H9 (cell line): ENCODE measurements around the gene LCE6A. TPM values are rescaled to one million over a fixed set of nuclear protein-coding genes. Genes with fewer than 3 reads are reported as not detected.

Experiments used
- DNase-seq: peaks from one replicate; pipeline ENCODE4 v3.0.0-alpha.2; 2017
- H2AFZ ChIP-seq: one replicate; pipeline ENCODE4 v1.6.1; 2013; ENCODE audit warnings: mild to moderate bottlenecking, low read length, control low read depth, moderate library complexity
- H2AK5ac ChIP-seq: 2 replicates; pipeline ENCODE4 v1.6.1; 2013; ENCODE audit warnings: low read length, control low read depth, mixed read lengths; ENCODE audit not compliant: insufficient read length
- H2BK120ac ChIP-seq: one replicate; pipeline ENCODE4 v1.6.1; 2013; ENCODE audit warnings: low read depth, mild to moderate bottlenecking, low read length, control low read depth, inconsistent platforms; ENCODE audit not compliant: poor library complexity, severe bottlenecking
- H2BK12ac ChIP-seq: 2 replicates; pipeline ENCODE4 v1.6.1; 2013; ENCODE audit warnings: low read length, control low read depth, mixed read lengths, low read depth; ENCODE audit not compliant: insufficient read length
- H2BK15ac ChIP-seq: 2 replicates; pipeline ENCODE4 v1.6.1; 2013; ENCODE audit warnings: low read depth, low read length, control low read depth
- H2BK20ac ChIP-seq: one replicate; pipeline ENCODE4 v1.6.1; 2013; ENCODE audit warnings: low read depth, mild to moderate bottlenecking, low read length, control low read depth, inconsistent platforms; ENCODE audit not compliant: poor library complexity, severe bottlenecking
- H2BK5ac ChIP-seq: 2 replicates; pipeline ENCODE4 v1.6.1; 2013; ENCODE audit warnings: low read length, control low read depth, mixed read lengths; ENCODE audit not compliant: insufficient read length
- H3K14ac ChIP-seq: 2 replicates; pipeline ENCODE4 v1.6.1; 2013; ENCODE audit warnings: low read length, control low read depth; ENCODE audit not compliant: insufficient read depth
- H3K18ac ChIP-seq: 2 replicates; pipeline ENCODE4 v1.6.1; 2013; ENCODE audit warnings: low read depth, mild to moderate bottlenecking, mixed read lengths, low read length, control low read depth; ENCODE audit not compliant: insufficient read length
- H3K23ac ChIP-seq: 2 replicates; pipeline ENCODE4 v1.6.1; 2013; ENCODE audit warnings: low read length, control low read depth, mixed read lengths, low read depth; ENCODE audit not compliant: insufficient read length
- H3K23me2 ChIP-seq: 2 replicates; pipeline ENCODE4 v1.6.1; 2013; ENCODE audit warnings: low read depth, mild to moderate bottlenecking, mixed read lengths, low read length, control low read depth; ENCODE audit not compliant: insufficient read length, poor library complexity, severe bottlenecking
- H3K27ac ChIP-seq: 2 replicates; pipeline ENCODE4 v1.5.1; 2013; ENCODE audit warnings: low read length, control low read depth, mixed read lengths, low read depth; ENCODE audit not compliant: insufficient read length
- H3K27me3 ChIP-seq: 2 replicates; pipeline ENCODE4 v1.6.1; 2013; ENCODE audit warnings: low read length, control low read depth, inconsistent platforms; ENCODE audit not compliant: insufficient read depth
- H3K4ac ChIP-seq: 2 replicates; pipeline ENCODE4 v1.6.1; 2013; ENCODE audit warnings: low read depth, mild to moderate bottlenecking, control low read depth, inconsistent platforms, low read length, moderate library complexity
- H3K4me1 ChIP-seq: 2 replicates; pipeline ENCODE4 v1.6.1; 2013; ENCODE audit warnings: low read length, control low read depth, inconsistent platforms; ENCODE audit not compliant: insufficient read depth
- H3K4me2 ChIP-seq: 2 replicates; pipeline ENCODE4 v1.6.1; 2013; ENCODE audit warnings: low read length, control low read depth, mixed read lengths; ENCODE audit not compliant: insufficient read length, insufficient read depth
- H3K56ac ChIP-seq: 2 replicates; pipeline ENCODE4 v1.6.1; 2013; ENCODE audit warnings: low read depth, mild to moderate bottlenecking, mixed read lengths, low read length, control low read depth; ENCODE audit not compliant: insufficient read length
- H3K79me1 ChIP-seq: 2 replicates; pipeline ENCODE4 v1.6.1; 2013; ENCODE audit warnings: low read depth, mild to moderate bottlenecking, moderate library complexity, low read length, control low read depth, inconsistent platforms; ENCODE audit not compliant: insufficient read depth, poor library complexity, severe bottlenecking
- H3K79me2 ChIP-seq: 2 replicates; pipeline ENCODE4 v1.6.1; 2013; ENCODE audit warnings: low read length, control low read depth, inconsistent platforms; ENCODE audit not compliant: insufficient read depth
- H3K9ac ChIP-seq: 2 replicates; pipeline ENCODE4 v1.6.1; 2013; ENCODE audit warnings: low read length, control low read depth, mixed read lengths; ENCODE audit not compliant: insufficient read length; ENCODE audit errors: extremely low read depth
- H3K9me3 ChIP-seq: one replicate; pipeline ENCODE4 v1.6.1; 2013; ENCODE audit warnings: low read depth, low read length, inconsistent platforms; ENCODE audit not compliant: control insufficient read depth
- H3T11ph ChIP-seq: one replicate; pipeline ENCODE4 v1.6.1; 2013; ENCODE audit warnings: mild to moderate bottlenecking, low read length, control low read depth, inconsistent platforms
- H4K20me1 ChIP-seq: one replicate; pipeline ENCODE4 v1.6.1; 2013; ENCODE audit not compliant: control insufficient read depth, insufficient read length, insufficient read depth
- H4K5ac ChIP-seq: 2 replicates; pipeline ENCODE4 v1.6.1; 2013; ENCODE audit warnings: low read depth, mild to moderate bottlenecking, mixed read lengths, low read length, control low read depth; ENCODE audit not compliant: insufficient read length
- H4K8ac ChIP-seq: replicated peaks from 2 replicates; pipeline ENCODE4 v1.6.1; 2013; ENCODE audit warnings: low read length, control low read depth, mixed read lengths, low read depth; ENCODE audit not compliant: insufficient read length
- H4K91ac ChIP-seq: 2 replicates; pipeline ENCODE4 v1.6.1; 2013; ENCODE audit warnings: low read depth, mild to moderate bottlenecking, moderate library complexity, mixed read lengths, low read length, control low read depth; ENCODE audit not compliant: insufficient read length
- H3K27ac Mint-ChIP-seq, 3 experiments: 2 replicates in 2 of 3; 3 replicates in 1 of 3; pipeline ENCODE4 v1.8.0; 2020 to 2021; ENCODE audit warnings: mixed read lengths in 3 of 3, mild to moderate bottlenecking in 1 of 3, moderate library complexity in 1 of 3
- H3K27me3 Mint-ChIP-seq: 2 replicates; pipeline ENCODE4 v1.8.0; 2021; ENCODE audit warnings: low read depth, mild to moderate bottlenecking, moderate library complexity, mixed read lengths
- H3K36me3 Mint-ChIP-seq, 3 experiments: 2 replicates in 2 of 3; 3 replicates in 1 of 3; pipeline ENCODE4 v1.8.0; 2020 to 2021; ENCODE audit warnings: low read depth in 3 of 3, mixed read lengths in 3 of 3; ENCODE audit not compliant: insufficient read depth in 1 of 3
- H3K4me1 Mint-ChIP-seq, 2 experiments: 2 replicates each; pipeline ENCODE4 v1.8.0; 2020; ENCODE audit warnings: mixed read lengths in 2 of 2
- H3K4me3 Mint-ChIP-seq, 2 experiments: 2 replicates in 1 of 2; 3 replicates in 1 of 2; pipeline ENCODE4 v1.8.0; 2020 to 2021; ENCODE audit warnings: mild to moderate bottlenecking in 2 of 2, mixed read lengths in 2 of 2, moderate library complexity in 1 of 2
- H3K9me3 Mint-ChIP-seq, 2 experiments: 2 replicates in 1 of 2; 3 replicates in 1 of 2; pipeline ENCODE4 v1.8.0; 2020; ENCODE audit warnings: mild to moderate bottlenecking in 2 of 2, mixed read lengths in 2 of 2, moderate library complexity in 1 of 2
- CTCF ChIP-seq: fragments of 200-600 bp; sonication (generic); conservative IDR thresholded peaks from 3 replicates; pipeline ENCODE4 v1.8.0; 2021; ENCODE audit warnings: antibody characterized with exemption, mild to moderate bottlenecking
- WGBS: extraction: QIAGEN DNeasy Blood & Tissue Kit; methylation state at CpG from one replicate; pipeline ENCODE4 v1.1.7; 2013; ENCODE audit warnings: missing lambda C conversion rate, low lambda C conversion rate, mixed read lengths; ENCODE audit not compliant: insufficient read length; ENCODE audit errors: extremely low coverage; 5-methylcytosine and 5-hydroxymethylcytosine counted together
- total RNA-seq: library from RNA; stranded (reverse); gene quantifications from 2 replicates; pipeline ENCODE4 v1.2.1, GENCODE V29; 2021

LCE6A gene
- total RNA-seq, 1 experiment from 2014 or later, result not detected

GRCh38 chr1:152861374-152861773 lies 18.7 kb downstream of the LCE6A start:
- peaks cover 68 to 70% of the 10 kb centered on the region in 2 experiments for H3K9me3 Mint-ChIP-seq
- Histone ChIP-seq H3K18ac (no peak overlapping the region), H3K9me3 (peaks cover 85% of the 10 kb centered on the region)

More at GRCh38 chr1:152861374-152861773, 18.7 kb downstream of the LCE6A start:
- H3K23ac ChIP-seq, result no peak overlapping the region
- no peak overlapping the region for H2BK5ac ChIP-seq
- H2BK12ac ChIP-seq, result no peak overlapping the region
- no peak overlapping the region for H3T11ph ChIP-seq
- TF ChIP-seq CTCF, result no peak
- no peak overlapping the region for H2BK20ac ChIP-seq
- DNase-seq, result no peak
- H3K79me1 ChIP-seq, result no peaks in the 10 kb centered on the region
- no peaks in the 10 kb centered on the region for H3K4me1 ChIP-seq
- H4K8ac ChIP-seq, result no peak overlapping the region
- Mint-ChIP-seq H3K27me3 (no peaks in the 10 kb centered on the region), H3K4me3 (no peak overlapping the region), H3K4me1 (no peaks in the 10 kb centered on the region), H3K27ac (no peak overlapping the region), H3K36me3 (peaks cover 2 to 15% (median 12%) of the 10 kb centered on the region in 3 experiments; a peak in 5 of 7 replicates)
- no peak overlapping the region for H3K27ac ChIP-seq
- H3K27me3 ChIP-seq, result no peaks in the 10 kb centered on the region
- H3K79me2 ChIP-seq, result no peaks in the 10 kb centered on the region
- no peak overlapping the region for H2BK120ac ChIP-seq
- no peak overlapping the region for H3K4me2 ChIP-seq
- H2AFZ ChIP-seq, result no peak overlapping the region
- H4K20me1 ChIP-seq, result no peaks in the 10 kb centered on the region
- no peak overlapping the region for H2BK15ac ChIP-seq
- no peak overlapping the region for H3K56ac ChIP-seq
- no peak overlapping the region for H3K9ac ChIP-seq
- H3K4ac ChIP-seq, result no peak overlapping the region
- no peak overlapping the region for H4K5ac ChIP-seq
- H2AK5ac ChIP-seq, result no peak overlapping the region
- H3K23me2 ChIP-seq, result no peaks in the 10 kb centered on the region
- WGBS, result no CpG with 5 or more reads among the region's 4 CpGs
- H4K91ac ChIP-seq, result no peak overlapping the region
- H3K14ac ChIP-seq, result no peak overlapping the region
